Breast epithelium (tissue), 3 donors: Measurements from ENCODE around the gene CHCHD1.

Experiments used
- CTCF ChIP-seq, 3 donors: fragments of 450-650 bp; IDR thresholded peaks; one replicate each; pipeline ENCODE4 v1.5.1; 2016 to 2017; ENCODE audit warnings: antibody characterized with exemption in 3 of 3, mild to moderate bottlenecking in 3 of 3, moderate library complexity in 3 of 3
- POLR2A ChIP-seq: fragments of 450-650 bp; IDR thresholded peaks from one replicate; pipeline ENCODE4 v1.6.1; 2016; ENCODE audit warnings: antibody characterized with exemption, mild to moderate bottlenecking, moderate library complexity
- POLR2AphosphoS5 ChIP-seq, 3 donors: sonication (generic); formaldehyde crosslinking; IDR thresholded peaks; one replicate each; pipeline ENCODE4 v1.6.1; 2017; ENCODE audit warnings: antibody characterized with exemption in 3 of 3

- no peak for TF ChIP-seq CTCF (IDR thresholded peaks at IDR 0.05)
- no peak for TF ChIP-seq POLR2A
- no peak for TF ChIP-seq POLR2AphosphoS5 (IDR thresholded peaks at IDR 0.05)
Observed at GRCh38 chr10:73796766-73797165, 14.9 kb downstream of the CHCHD1 start.
